HCT116 (cell line): ENCODE data around the gene VSTM1.

Experiments used
- CEBPB ChIP-seq: IDR thresholded peaks from 2 replicates; pipeline ENCODE4 v1.6.1; 2012; ENCODE audit warnings: low read depth
- EGR1 ChIP-seq: IDR thresholded peaks from 2 replicates; pipeline ENCODE4 v1.6.1; 2012; ENCODE audit warnings: low read depth
- EZH2 ChIP-seq: fragments of 200-600 bp; sonication (generic); IDR thresholded peaks from 2 replicates; pipeline ENCODE4 v1.6.1; 2017; ENCODE audit warnings: antibody characterized with exemption, mixed run types
- EZH2phosphoT487 ChIP-seq: fragments of 200-600 bp; IDR thresholded peaks from 2 replicates; pipeline ENCODE4 v1.6.1; 2018; ENCODE audit warnings: antibody characterized with exemption, borderline replicate concordance
- JUND ChIP-seq: IDR thresholded peaks from 2 replicates; pipeline ENCODE4 v1.6.1; 2012
- MAX ChIP-seq: IDR thresholded peaks from 2 replicates; pipeline ENCODE4 v1.6.1; 2012
- POLR2A ChIP-seq: IDR thresholded peaks from 2 replicates; pipeline ENCODE4 v1.7.0; 2011; ENCODE audit warnings: borderline replicate concordance; ENCODE audit not compliant: insufficient read depth, insufficient read length; ENCODE audit errors: extremely low read depth
- POLR2AphosphoS5 ChIP-seq: IDR thresholded peaks from 2 replicates; pipeline ENCODE4 v1.6.1; 2011; ENCODE audit warnings: mild to moderate bottlenecking, low read depth, low read length, moderate library complexity
- SP1 ChIP-seq: IDR thresholded peaks from 2 replicates; pipeline ENCODE4 v1.6.1; 2012; ENCODE audit warnings: low read depth
- YY1 ChIP-seq: IDR thresholded peaks from 2 replicates; pipeline ENCODE4 v1.6.1; 2011; ENCODE audit warnings: low read length, low read depth, moderate library complexity, mild to moderate bottlenecking; ENCODE audit not compliant: insufficient replicate concordance; ENCODE audit errors: extremely low read depth
- TF ChIP-seq, protein P1 (sequence below), 3 experiments: fragments of 200-600 bp in 1 of 3; sonication (generic) in 1 of 3; IDR thresholded peaks in 2 of 3; conservative IDR thresholded peaks in 1 of 3; 2 replicates each; pipeline ENCODE4 v1.5.1; 2012 to 2017; ENCODE audit warnings: low read depth in 2 of 3, low read length in 2 of 3, antibody characterized with exemption in 1 of 3, borderline replicate concordance in 1 of 3, control low read depth in 1 of 3, mild to moderate bottlenecking in 1 of 3, mixed read lengths in 1 of 3, mixed run types in 1 of 3, moderate library complexity in 1 of 3; ENCODE audit not compliant: insufficient read depth in 1 of 3
- TF ChIP-seq, protein P2 (sequence below): IDR thresholded peaks from 2 replicates; pipeline ENCODE4 v1.6.1; 2012; ENCODE audit warnings: low read depth
- TF ChIP-seq, protein P3 (sequence below): IDR thresholded peaks from 2 replicates; pipeline ENCODE4 v1.6.1; 2012

GRCh38 chr19:54023191-54023590 lies 40.5 kb downstream of the VSTM1 start:
- TF ChIP-seq, protein P1, sequence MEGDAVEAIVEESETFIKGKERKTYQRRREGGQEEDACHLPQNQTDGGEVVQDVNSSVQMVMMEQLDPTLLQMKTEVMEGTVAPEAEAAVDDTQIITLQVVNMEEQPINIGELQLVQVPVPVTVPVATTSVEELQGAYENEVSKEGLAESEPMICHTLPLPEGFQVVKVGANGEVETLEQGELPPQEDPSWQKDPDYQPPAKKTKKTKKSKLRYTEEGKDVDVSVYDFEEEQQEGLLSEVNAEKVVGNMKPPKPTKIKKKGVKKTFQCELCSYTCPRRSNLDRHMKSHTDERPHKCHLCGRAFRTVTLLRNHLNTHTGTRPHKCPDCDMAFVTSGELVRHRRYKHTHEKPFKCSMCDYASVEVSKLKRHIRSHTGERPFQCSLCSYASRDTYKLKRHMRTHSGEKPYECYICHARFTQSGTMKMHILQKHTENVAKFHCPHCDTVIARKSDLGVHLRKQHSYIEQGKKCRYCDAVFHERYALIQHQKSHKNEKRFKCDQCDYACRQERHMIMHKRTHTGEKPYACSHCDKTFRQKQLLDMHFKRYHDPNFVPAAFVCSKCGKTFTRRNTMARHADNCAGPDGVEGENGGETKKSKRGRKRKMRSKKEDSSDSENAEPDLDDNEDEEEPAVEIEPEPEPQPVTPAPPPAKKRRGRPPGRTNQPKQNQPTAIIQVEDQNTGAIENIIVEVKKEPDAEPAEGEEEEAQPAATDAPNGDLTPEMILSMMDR (IDR thresholded peaks at IDR 0.05 in 2 of 3, conservative IDR thresholded peaks at IDR 0.05 in 1 of 3; ENCODE audit: borderline replicate concordance in 1 of 3, insufficient read depth in 1 of 3, low read depth in 2 of 3, low read length in 2 of 3) = no peak
- TF ChIP-seq POLR2A (no peak), EZH2 (no peak), MAX (no peak), SP1 (no peak), JUND (no peak), EZH2phosphoT487 (no peak), POLR2AphosphoS5 (no peak), EGR1 (no peak), YY1 (no peak), CEBPB (no peak)
- TF ChIP-seq, protein P2, sequence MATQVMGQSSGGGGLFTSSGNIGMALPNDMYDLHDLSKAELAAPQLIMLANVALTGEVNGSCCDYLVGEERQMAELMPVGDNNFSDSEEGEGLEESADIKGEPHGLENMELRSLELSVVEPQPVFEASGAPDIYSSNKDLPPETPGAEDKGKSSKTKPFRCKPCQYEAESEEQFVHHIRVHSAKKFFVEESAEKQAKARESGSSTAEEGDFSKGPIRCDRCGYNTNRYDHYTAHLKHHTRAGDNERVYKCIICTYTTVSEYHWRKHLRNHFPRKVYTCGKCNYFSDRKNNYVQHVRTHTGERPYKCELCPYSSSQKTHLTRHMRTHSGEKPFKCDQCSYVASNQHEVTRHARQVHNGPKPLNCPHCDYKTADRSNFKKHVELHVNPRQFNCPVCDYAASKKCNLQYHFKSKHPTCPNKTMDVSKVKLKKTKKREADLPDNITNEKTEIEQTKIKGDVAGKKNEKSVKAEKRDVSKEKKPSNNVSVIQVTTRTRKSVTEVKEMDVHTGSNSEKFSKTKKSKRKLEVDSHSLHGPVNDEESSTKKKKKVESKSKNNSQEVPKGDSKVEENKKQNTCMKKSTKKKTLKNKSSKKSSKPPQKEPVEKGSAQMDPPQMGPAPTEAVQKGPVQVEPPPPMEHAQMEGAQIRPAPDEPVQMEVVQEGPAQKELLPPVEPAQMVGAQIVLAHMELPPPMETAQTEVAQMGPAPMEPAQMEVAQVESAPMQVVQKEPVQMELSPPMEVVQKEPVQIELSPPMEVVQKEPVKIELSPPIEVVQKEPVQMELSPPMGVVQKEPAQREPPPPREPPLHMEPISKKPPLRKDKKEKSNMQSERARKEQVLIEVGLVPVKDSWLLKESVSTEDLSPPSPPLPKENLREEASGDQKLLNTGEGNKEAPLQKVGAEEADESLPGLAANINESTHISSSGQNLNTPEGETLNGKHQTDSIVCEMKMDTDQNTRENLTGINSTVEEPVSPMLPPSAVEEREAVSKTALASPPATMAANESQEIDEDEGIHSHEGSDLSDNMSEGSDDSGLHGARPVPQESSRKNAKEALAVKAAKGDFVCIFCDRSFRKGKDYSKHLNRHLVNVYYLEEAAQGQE = no peak
- TF ChIP-seq, protein P3, sequence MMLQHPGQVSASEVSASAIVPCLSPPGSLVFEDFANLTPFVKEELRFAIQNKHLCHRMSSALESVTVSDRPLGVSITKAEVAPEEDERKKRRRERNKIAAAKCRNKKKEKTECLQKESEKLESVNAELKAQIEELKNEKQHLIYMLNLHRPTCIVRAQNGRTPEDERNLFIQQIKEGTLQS = no peak
